Measurements from ENCODE around the gene CRIP3. TPM values are rescaled to one million over a fixed set of nuclear protein-coding genes. Genes with fewer than 3 reads are reported as not detected.

Gene CRIP3
- total and polyA plus RNA-seq, 10 of the 15 experiments (the other 5 are each of a cell fraction or from before 2014, with no cell fraction given): 1.5 to 9.2 (median 2.2) TPM

GRCh38 chr6:43338243-43338642 lies 29.6 kb upstream of the CRIP3 start:
- Histone ChIP-seq H4K20me1 (ENCODE audit: control insufficient read depth, insufficient read depth) (peaks cover 2% of the 10 kb centered on the region; the same call in 1 of the 2 replicates), H2AFZ (ENCODE audit: control insufficient read depth, low read depth, low read length) (no peak overlapping the region), H3K4me2 (ENCODE audit: control insufficient read depth, insufficient read depth) (peak overlapping the region; percentile 66), H3K27ac (ENCODE audit: control insufficient read depth, insufficient read depth) (peak overlapping the region; percentile 88), H3K9ac (ENCODE audit: control insufficient read depth, insufficient read depth, low read length) (peak overlapping the region; percentile 41; the same call in 1 of the 2 replicates), H3K79me2 (ENCODE audit: control insufficient read depth, insufficient read depth, low read length) (peaks cover 3% of the 10 kb centered on the region), H3K27me3 (replicated peaks in 1 of 2; ENCODE audit: control insufficient read depth in 2 of 2, insufficient read depth in 2 of 2, low read length in 1 of 2) (no peaks in the 10 kb centered on the region), H3K36me3 (ENCODE audit: control insufficient read depth in 2 of 2, insufficient read depth in 2 of 2, low read length in 1 of 2) (peaks cover 13 to 51% of the 10 kb centered on the region in 2 experiments), H3K9me3 (replicated peaks; ENCODE audit: control insufficient read depth, insufficient read depth, low read length) (no peaks in the 10 kb centered on the region), H3K4me1 (ENCODE audit: control insufficient read depth, insufficient read depth, low read length) (peaks cover 31% of the 10 kb centered on the region), H3K4me3 (peak overlapping the region; percentile 40; the same call in 1 of the 2 replicates)
- no peak for FAIRE-seq
- ChIA-PET RAD21 (ENCODE audit: unreplicated experiment) (interaction anchor here (0.6 to 5.7 kb wide), 25 partner anchors 16 to 139 kb away, joined by 3 to 68 read pairs (median 6); partner anchors contain the start of genes ABCC10, CRIP3, TJAP1 and ZNF318), SMC1A (ENCODE audit: uncharacterized antibody, unreplicated experiment) (interaction anchor here (0.7 to 10.9 kb wide), 21 partner anchors 10 to 141 kb away, joined by 3 to 238 read pairs (median 7); partner anchors contain the start of genes CRIP3, DNPH1 and ZNF318), CTCF (interaction anchor here (1.0 to 7.9 kb wide), 12 partner anchors 14 to 168 kb away, joined by 3 to 83 read pairs (median 12); partner anchors contain the start of gene CRIP3), POLR2A (interaction anchor here (0.9 to 4.8 kb wide), 18 partner anchors 9 to 69 kb away, joined by 3 to 53 read pairs (median 7); partner anchors contain the start of genes CRIP3 and ZNF318)
- peak; percentile 72 for DNase-seq (ENCODE audit: low read depth, low spot score)
- in situ Hi-C loops (cut with MboI) (no loop called here), intact Hi-C loops (cut with micrococcal nuclease; ENCODE audit: unreplicated experiment) (loop anchor here (2.0 kb wide), 2 partner anchors 29 to 45 kb away; no protein-coding TSS in a partner anchor)
- no TSS peak for BruUV-seq (replicated peaks)
- peak; percentile 78 for ATAC-seq
- TF ChIP-seq CREM (IDR thresholded peaks at IDR 0.05; ENCODE audit: low read depth) (0 out of 2 replicates have a peak, but pooled peaks have one; percentile 10), ZNF217 (IDR thresholded peaks at IDR 0.05) (no peak; the same call in 1 of the 2 replicates), NR2C2 (IDR thresholded peaks at IDR 0.05; ENCODE audit: borderline replicate concordance, control insufficient read depth, insufficient read length, low read depth) (no peak), EP300 (IDR thresholded peaks at IDR 0.05; ENCODE audit: borderline replicate concordance in 1 of 2, control insufficient read depth in 1 of 2, low read depth in 2 of 2, low read length in 2 of 2) (peak in 1 of 2 experiments; percentile 70; a peak in 1 of 4 replicates), NFXL1 (IDR thresholded peaks at IDR 0.05; ENCODE audit: borderline replicate concordance) (no peak), NFYB (IDR thresholded peaks at IDR 0.05; ENCODE audit: insufficient read depth, low read depth, low read length) (no peak), ZNF622 (IDR thresholded peaks at IDR 0.05) (no peak), ZSCAN29 (IDR thresholded peaks at IDR 0.05) (no peak), IRF4 (IDR thresholded peaks at IDR 0.05; ENCODE audit: low read depth, low read length) (peak; percentile 59; the same call in 1 of the 2 replicates), NR2C1 (IDR thresholded peaks at IDR 0.05) (no peak), PBX3 (IDR thresholded peaks at IDR 0.05; ENCODE audit: insufficient replicate concordance, low read depth, low read length) (peak; percentile 47), JUNB (IDR thresholded peaks at IDR 0.05) (no peak), IKZF2 (IDR thresholded peaks at IDR 0.05) (peak in 1 of 2 experiments; percentile 50; a peak in 2 of 4 replicates), RUNX3 (IDR thresholded peaks at IDR 0.05; ENCODE audit: low read length) (0 out of 2 replicates have a peak, but pooled peaks have one; percentile 21), CBX3 (IDR thresholded peaks at IDR 0.05; ENCODE audit: borderline replicate concordance, low read depth) (no peak), CHD4 (IDR thresholded peaks at IDR 0.05) (no peak), ZZZ3 (IDR thresholded peaks at IDR 0.05; ENCODE audit: control insufficient read depth, insufficient read length, low read depth) (no peak), ZBED1 (IDR thresholded peaks at IDR 0.05; ENCODE audit: borderline replicate concordance) (no peak), CBX5 (IDR thresholded peaks at IDR 0.05; ENCODE audit: low read depth) (no peak), MXI1 (IDR thresholded peaks at IDR 0.05; ENCODE audit: low read depth, low read length) (no peak), MYB (IDR thresholded peaks at IDR 0.05; ENCODE audit: borderline replicate concordance, low read depth, low read length) (no peak), SKIL (IDR thresholded peaks at IDR 0.05; ENCODE audit: low read depth, poor library complexity, severe bottlenecking) (no peak)
